Stimulated activated CD4-positive, alpha-beta T cell treated with anti-CD3 and anti-CD28 coated beads, TNF-alpha, amount 100 ng/mL, for 24 hours (primary cell): ENCODE data around the gene RHOB.
"Not testable (repeated sequence)": the region's sequence is repeated elsewhere in the genome, so short reads cannot be mapped to it uniquely, and the experiment has no call there.

Experiments
- DNase-seq, 3 experiments: peaks; one replicate each; pipeline ENCODE4 v3.0.0-alpha.2; 2020; ENCODE audit warnings: low read depth in 3 of 3

The RHOB gene

GRCh38 chr2:20490300-20491181 lies 43.7 kb downstream of the RHOB start:
- DNase-seq: no peak

- DNase-seq: no peak
Measured at GRCh38 chr2:20491739-20492531, 45.1 kb downstream of the RHOB start.

GRCh38 chr2:20493095-20493494 lies 46.2 kb downstream of the RHOB start:
- DNase-seq: not testable (repeated sequence)

GRCh38 chr2:20494241-20494640 lies 47.4 kb downstream of the RHOB start:
- no peak for DNase-seq

GRCh38 chr2:20496076-20496872 lies 49.4 kb downstream of the RHOB start:
- no peak for DNase-seq

- DNase-seq: no peak
Measured at GRCh38 chr2:20496942-20497341, 50.1 kb downstream of the RHOB start.
